K562 (cell line): ENCODE measurements around the gene NUP210. TPM values are rescaled to one million over a fixed set of nuclear protein-coding genes. Genes with fewer than 3 reads are reported as not detected.

ENCODE experiments used
- HMGN3 ChIP-seq: IDR thresholded peaks from 2 replicates; pipeline ENCODE4 v1.6.1; 2011; ENCODE audit warnings: borderline replicate concordance, low read depth, mild to moderate bottlenecking, mixed read lengths, low read length; ENCODE audit not compliant: insufficient read length; ENCODE audit errors: extremely low read depth
- JUND ChIP-seq, 2 experiments: IDR thresholded peaks; 2 replicates in 1 of 2; 3 replicates in 1 of 2; pipeline ENCODE4 v1.6.1; 2011; ENCODE audit warnings: borderline replicate concordance in 2 of 2, low read depth in 2 of 2, low read length in 2 of 2, improper control_type of control experiment in 1 of 2, missing biosample characterization in 1 of 2, missing genetic modification characterization in 1 of 2, missing genetic modification reagents in 1 of 2
- PYGO2 ChIP-seq: fragments of 450-650 bp; IDR thresholded peaks from 2 replicates; pipeline ENCODE4 v1.6.1; 2016; ENCODE audit warnings: mild to moderate bottlenecking, missing genetic modification characterization, moderate library complexity, missing compliant biosample characterization
- RAD51 ChIP-seq: fragments of 450-650 bp; IDR thresholded peaks from 2 replicates; pipeline ENCODE4 v1.7.1; 2016; ENCODE audit warnings: low read depth, mild to moderate bottlenecking, borderline replicate concordance
- RBM25 ChIP-seq: fragments of 200-400 bp; formaldehyde crosslinking; IDR thresholded peaks from 2 replicates; pipeline ENCODE4 v1.6.1; 2018; ENCODE audit warnings: low read length, low read depth, moderate library complexity; ENCODE audit not compliant: severe bottlenecking
- SRSF1 ChIP-seq: fragments of 200-400 bp; formaldehyde crosslinking; IDR thresholded peaks from 2 replicates; pipeline ENCODE4 v1.6.1; 2017; ENCODE audit warnings: mild to moderate bottlenecking, low read depth, low read length, moderate library complexity
- ZNF217 ChIP-seq: sonication (generic); formaldehyde crosslinking; IDR thresholded peaks from 2 replicates; pipeline ENCODE4 v1.8.0; 2022; ENCODE audit warnings: mild to moderate bottlenecking, missing genetic modification reagents
- ZNF431 ChIP-seq: sonication (generic); formaldehyde crosslinking; IDR thresholded peaks from 2 replicates; pipeline ENCODE4 v1.8.0; 2022; ENCODE audit warnings: mild to moderate bottlenecking, missing genetic modification reagents
- polyA plus RNA-seq, 8 experiments: library from polyadenylated mRNA; depleted of rRNA in 4 of 8; stranded (reverse) in 5 of 8; unstranded in 3 of 8; fragments of >200 nt; fragmentation: Nextera tagmentation in 2 of 8; fragmentation: Illumina TruSeq in 1 of 8; extraction: Ambion mirVana in 2 of 8; extraction: Trizol in 1 of 8; gene quantifications; 2 replicates each; pipeline versions ENCODE4 v1.2.1 to v1.2.3, GENCODE V29; 2011 to 2014; ENCODE audit warnings: inconsistent platforms in 1 of 8, missing spikeins in 1 of 8
- total RNA-seq, 7 experiments: library from RNA; depleted of rRNA in 6 of 7; stranded (reverse); fragments of >200 nt in 6 of 7; fragmentation: Illumina TruSeq in 2 of 7; extraction: Trizol in 2 of 7; gene quantifications; 2 replicates each; pipeline versions ENCODE4 v1.2.1 to v1.2.3, GENCODE V29; 2011 to 2021; ENCODE audit warnings: low replicate concordance in 1 of 7
- TF ChIP-seq, protein P1 (sequence below): conservative IDR thresholded peaks from 2 replicates; pipeline ENCODE4 v1.6.1; 2011; ENCODE audit warnings: low read depth, mild to moderate bottlenecking, low read length; ENCODE audit not compliant: control insufficient read depth
- TF ChIP-seq, protein P2 (sequence below), 2 experiments: fragments of 450-650 bp in 1 of 2; sonication (generic) in 1 of 2; formaldehyde crosslinking; conservative IDR thresholded peaks; 2 replicates each; pipeline versions ENCODE4 v1.4.0 to v1.8.1; 2020 to 2022; ENCODE audit warnings: mild to moderate bottlenecking in 1 of 2, missing genetic modification reagents in 1 of 2
- TF ChIP-seq, protein P3 (sequence below): sonication (generic); formaldehyde crosslinking; IDR thresholded peaks from 2 replicates; pipeline ENCODE4 v1.8.0; 2023; ENCODE audit warnings: mild to moderate bottlenecking, missing genetic modification reagents
- TF ChIP-seq, protein P4 (sequence below): fragments of 450-650 bp; formaldehyde crosslinking; IDR thresholded peaks from 2 replicates; pipeline ENCODE4 v1.4.0; 2022; ENCODE audit warnings: missing genetic modification characterization
- TF ChIP-seq, protein P5 (sequence below): fragments of 450-650 bp; formaldehyde crosslinking; IDR thresholded peaks from 2 replicates; pipeline ENCODE4 v1.4.0; 2020; ENCODE audit warnings: mild to moderate bottlenecking
- TF ChIP-seq, protein P6 (sequence below): fragments of 450-650 bp; IDR thresholded peaks from 2 replicates; pipeline ENCODE4 v1.6.1; 2017; ENCODE audit warnings: mild to moderate bottlenecking, moderate library complexity
- TF ChIP-seq, protein P7 (sequence below): sonication (generic); formaldehyde crosslinking; IDR thresholded peaks from 2 replicates; pipeline ENCODE4 v1.9.0; 2022; ENCODE audit warnings: mild to moderate bottlenecking, missing genetic modification reagents

The NUP210 gene
- total and polyA plus RNA-seq, 9 of the 15 experiments (the other 6 are each of a cell fraction or from before 2014, with no cell fraction given), result 1.2 to 138 (median 44.0) TPM

DNA sequence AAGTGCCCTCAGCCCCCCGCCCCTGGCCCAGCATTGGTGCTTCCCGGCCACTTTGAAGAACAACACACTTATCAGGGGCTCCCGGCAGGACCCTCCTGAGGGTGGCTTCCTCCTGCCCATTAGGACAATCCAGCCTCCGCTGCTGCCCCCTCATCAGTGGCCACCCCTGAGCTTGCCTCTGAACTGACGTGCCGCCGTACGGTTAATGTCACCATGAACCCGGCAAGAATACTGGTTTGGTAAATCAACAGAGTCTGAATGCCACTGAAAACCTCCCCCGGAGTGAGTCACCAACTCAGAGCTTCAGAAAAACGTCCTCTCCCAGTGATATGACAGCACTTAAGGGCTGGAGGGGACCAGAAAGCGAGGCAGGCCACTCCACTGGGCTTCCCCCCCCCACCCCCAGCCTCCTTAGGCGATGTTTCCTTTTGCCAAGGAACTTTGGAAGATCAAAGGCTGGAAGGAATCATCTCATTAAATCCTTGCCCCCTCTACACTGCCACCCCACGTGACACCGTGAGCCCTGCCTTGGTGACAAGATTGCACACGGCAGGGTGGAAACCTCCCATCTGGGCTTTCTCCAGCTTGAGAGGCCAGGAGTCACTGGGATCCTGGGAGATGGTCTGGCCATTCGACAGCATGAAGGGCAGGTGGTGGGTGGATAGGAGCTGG lies 142.1 kb downstream of the NUP210 start (continued):
- TF ChIP-seq HMGN3 (no peak), PYGO2 (no peak), JUND (IDR thresholded peaks at IDR 0.05; ENCODE audit: borderline replicate concordance, low read depth, low read length) (peak; percentile 91), JUND (tag; IDR thresholded peaks at IDR 0.05; ENCODE audit: borderline replicate concordance, low read depth, low read length) (peak; percentile 57; the same call in 1 of the 3 replicates), SRSF1 (no peak), RAD51 (peak; percentile 22; the same call in 1 of the 2 replicates), ZNF217 (no peak), RBM25 (no peak), ZNF431 (CRISPR knock-in tag) (no peak)
- TF ChIP-seq, protein P1, sequence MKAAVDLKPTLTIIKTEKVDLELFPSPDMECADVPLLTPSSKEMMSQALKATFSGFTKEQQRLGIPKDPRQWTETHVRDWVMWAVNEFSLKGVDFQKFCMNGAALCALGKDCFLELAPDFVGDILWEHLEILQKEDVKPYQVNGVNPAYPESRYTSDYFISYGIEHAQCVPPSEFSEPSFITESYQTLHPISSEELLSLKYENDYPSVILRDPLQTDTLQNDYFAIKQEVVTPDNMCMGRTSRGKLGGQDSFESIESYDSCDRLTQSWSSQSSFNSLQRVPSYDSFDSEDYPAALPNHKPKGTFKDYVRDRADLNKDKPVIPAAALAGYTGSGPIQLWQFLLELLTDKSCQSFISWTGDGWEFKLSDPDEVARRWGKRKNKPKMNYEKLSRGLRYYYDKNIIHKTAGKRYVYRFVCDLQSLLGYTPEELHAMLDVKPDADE, result no peak
- TF ChIP-seq, protein P2, sequence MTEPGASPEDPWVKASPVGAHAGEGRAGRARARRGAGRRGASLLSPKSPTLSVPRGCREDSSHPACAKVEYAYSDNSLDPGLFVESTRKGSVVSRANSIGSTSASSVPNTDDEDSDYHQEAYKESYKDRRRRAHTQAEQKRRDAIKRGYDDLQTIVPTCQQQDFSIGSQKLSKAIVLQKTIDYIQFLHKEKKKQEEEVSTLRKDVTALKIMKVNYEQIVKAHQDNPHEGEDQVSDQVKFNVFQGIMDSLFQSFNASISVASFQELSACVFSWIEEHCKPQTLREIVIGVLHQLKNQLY (CRISPR knock-in tag; conservative IDR thresholded peaks at IDR 0.05), result no peak
- TF ChIP-seq, protein P3, sequence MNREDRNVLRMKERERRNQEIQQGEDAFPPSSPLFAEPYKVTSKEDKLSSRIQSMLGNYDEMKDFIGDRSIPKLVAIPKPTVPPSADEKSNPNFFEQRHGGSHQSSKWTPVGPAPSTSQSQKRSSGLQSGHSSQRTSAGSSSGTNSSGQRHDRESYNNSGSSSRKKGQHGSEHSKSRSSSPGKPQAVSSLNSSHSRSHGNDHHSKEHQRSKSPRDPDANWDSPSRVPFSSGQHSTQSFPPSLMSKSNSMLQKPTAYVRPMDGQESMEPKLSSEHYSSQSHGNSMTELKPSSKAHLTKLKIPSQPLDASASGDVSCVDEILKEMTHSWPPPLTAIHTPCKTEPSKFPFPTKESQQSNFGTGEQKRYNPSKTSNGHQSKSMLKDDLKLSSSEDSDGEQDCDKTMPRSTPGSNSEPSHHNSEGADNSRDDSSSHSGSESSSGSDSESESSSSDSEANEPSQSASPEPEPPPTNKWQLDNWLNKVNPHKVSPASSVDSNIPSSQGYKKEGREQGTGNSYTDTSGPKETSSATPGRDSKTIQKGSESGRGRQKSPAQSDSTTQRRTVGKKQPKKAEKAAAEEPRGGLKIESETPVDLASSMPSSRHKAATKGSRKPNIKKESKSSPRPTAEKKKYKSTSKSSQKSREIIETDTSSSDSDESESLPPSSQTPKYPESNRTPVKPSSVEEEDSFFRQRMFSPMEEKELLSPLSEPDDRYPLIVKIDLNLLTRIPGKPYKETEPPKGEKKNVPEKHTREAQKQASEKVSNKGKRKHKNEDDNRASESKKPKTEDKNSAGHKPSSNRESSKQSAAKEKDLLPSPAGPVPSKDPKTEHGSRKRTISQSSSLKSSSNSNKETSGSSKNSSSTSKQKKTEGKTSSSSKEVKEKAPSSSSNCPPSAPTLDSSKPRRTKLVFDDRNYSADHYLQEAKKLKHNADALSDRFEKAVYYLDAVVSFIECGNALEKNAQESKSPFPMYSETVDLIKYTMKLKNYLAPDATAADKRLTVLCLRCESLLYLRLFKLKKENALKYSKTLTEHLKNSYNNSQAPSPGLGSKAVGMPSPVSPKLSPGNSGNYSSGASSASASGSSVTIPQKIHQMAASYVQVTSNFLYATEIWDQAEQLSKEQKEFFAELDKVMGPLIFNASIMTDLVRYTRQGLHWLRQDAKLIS (CRISPR knock-in tag), result no peak
- TF ChIP-seq, protein P4, sequence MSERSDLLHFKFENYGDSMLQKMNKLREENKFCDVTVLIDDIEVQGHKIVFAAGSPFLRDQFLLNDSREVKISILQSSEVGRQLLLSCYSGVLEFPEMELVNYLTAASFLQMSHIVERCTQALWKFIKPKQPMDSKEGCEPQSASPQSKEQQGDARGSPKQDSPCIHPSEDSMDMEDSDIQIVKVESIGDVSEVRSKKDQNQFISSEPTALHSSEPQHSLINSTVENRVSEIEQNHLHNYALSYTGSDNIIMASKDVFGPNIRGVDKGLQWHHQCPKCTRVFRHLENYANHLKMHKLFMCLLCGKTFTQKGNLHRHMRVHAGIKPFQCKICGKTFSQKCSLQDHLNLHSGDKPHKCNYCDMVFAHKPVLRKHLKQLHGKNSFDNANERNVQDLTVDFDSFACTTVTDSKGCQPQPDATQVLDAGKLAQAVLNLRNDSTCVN (CRISPR knock-in tag), result no peak
- TF ChIP-seq, protein P5, sequence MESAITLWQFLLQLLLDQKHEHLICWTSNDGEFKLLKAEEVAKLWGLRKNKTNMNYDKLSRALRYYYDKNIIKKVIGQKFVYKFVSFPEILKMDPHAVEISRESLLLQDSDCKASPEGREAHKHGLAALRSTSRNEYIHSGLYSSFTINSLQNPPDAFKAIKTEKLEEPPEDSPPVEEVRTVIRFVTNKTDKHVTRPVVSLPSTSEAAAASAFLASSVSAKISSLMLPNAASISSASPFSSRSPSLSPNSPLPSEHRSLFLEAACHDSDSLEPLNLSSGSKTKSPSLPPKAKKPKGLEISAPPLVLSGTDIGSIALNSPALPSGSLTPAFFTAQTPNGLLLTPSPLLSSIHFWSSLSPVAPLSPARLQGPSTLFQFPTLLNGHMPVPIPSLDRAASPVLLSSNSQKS (CRISPR knock-in tag), result no peak
- TF ChIP-seq, protein P6, sequence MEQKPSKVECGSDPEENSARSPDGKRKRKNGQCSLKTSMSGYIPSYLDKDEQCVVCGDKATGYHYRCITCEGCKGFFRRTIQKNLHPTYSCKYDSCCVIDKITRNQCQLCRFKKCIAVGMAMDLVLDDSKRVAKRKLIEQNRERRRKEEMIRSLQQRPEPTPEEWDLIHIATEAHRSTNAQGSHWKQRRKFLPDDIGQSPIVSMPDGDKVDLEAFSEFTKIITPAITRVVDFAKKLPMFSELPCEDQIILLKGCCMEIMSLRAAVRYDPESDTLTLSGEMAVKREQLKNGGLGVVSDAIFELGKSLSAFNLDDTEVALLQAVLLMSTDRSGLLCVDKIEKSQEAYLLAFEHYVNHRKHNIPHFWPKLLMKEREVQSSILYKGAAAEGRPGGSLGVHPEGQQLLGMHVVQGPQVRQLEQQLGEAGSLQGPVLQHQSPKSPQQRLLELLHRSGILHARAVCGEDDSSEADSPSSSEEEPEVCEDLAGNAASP, result no peak
- TF ChIP-seq, protein P7, sequence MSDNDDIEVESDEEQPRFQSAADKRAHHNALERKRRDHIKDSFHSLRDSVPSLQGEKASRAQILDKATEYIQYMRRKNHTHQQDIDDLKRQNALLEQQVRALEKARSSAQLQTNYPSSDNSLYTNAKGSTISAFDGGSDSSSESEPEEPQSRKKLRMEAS (CRISPR knock-in tag), result 0 out of 2 replicates have a peak, but pooled peaks have one; percentile 18
